WTC11 (cell line): ENCODE results near the gene VAV2. TPM values are rescaled to one million over a fixed set of nuclear protein-coding genes. Genes with fewer than 3 reads are reported as not detected.

ENCODE experiments used
- ATAC-seq: fragments of 200-7000 bp; cut with Tn5 transposase; 2 replicates; pipeline ENCODE4 v1.10.0; 2021; ENCODE audit warnings: mild to moderate bottlenecking, moderate library complexity
- CTCF ChIA-PET: fragments of 300-600 bp; sonication (Branson Sonifier 250); formaldehyde crosslinking; loops from one replicate; lab custom pipeline; 2021; ENCODE audit warnings: antibody characterized with exemption; lab: Charles Lee
- POLR2A ChIA-PET: fragments of 350-600 bp; sonication (Branson Sonifier 250); formaldehyde crosslinking; loops from one replicate; lab custom pipeline; 2021; ENCODE audit warnings: antibody characterized with exemption; lab: Charles Lee
- DNase-seq: peaks from one replicate; pipeline ENCODE4 v3.0.0; 2021; ENCODE audit warnings: low spot score
- H3K27ac Mint-ChIP-seq: 2 replicates; pipeline ENCODE4 v1.8.0; 2021; ENCODE audit warnings: mixed read lengths
- H3K27me3 Mint-ChIP-seq: 2 replicates; pipeline ENCODE4 v1.8.0; 2021; ENCODE audit warnings: low read depth, mild to moderate bottlenecking, moderate library complexity, mixed read lengths
- H3K36me3 Mint-ChIP-seq: 2 replicates; pipeline ENCODE4 v1.8.0; 2021; ENCODE audit warnings: mixed read lengths
- H3K4me1 Mint-ChIP-seq: 2 replicates; pipeline ENCODE4 v1.8.0; 2022; ENCODE audit warnings: mixed read lengths
- H3K4me3 Mint-ChIP-seq: 2 replicates; pipeline ENCODE4 v1.8.0; 2021; ENCODE audit warnings: mild to moderate bottlenecking, moderate library complexity, mixed read lengths
- H3K9me3 Mint-ChIP-seq: 2 replicates; pipeline ENCODE4 v1.8.0; 2021; ENCODE audit warnings: mixed read lengths
- AR ChIP-seq: fragments of 250-450 bp; sonication (Bioruptor Pico); IDR thresholded peaks from 2 replicates; pipeline ENCODE4 v1.9.0; 2021; ENCODE audit warnings: mild to moderate bottlenecking
- ATF1 ChIP-seq: sonication (generic); formaldehyde crosslinking; IDR thresholded peaks from 2 replicates; pipeline ENCODE4 v1.8.1; 2023; ENCODE audit warnings: mild to moderate bottlenecking, moderate library complexity, missing genetic modification reagents
- ATF3 ChIP-seq: sonication (generic); formaldehyde crosslinking; conservative IDR thresholded peaks from 2 replicates; pipeline ENCODE4 v1.8.1; 2022; ENCODE audit warnings: mild to moderate bottlenecking, missing genetic modification reagents
- CREM ChIP-seq: sonication (generic); formaldehyde crosslinking; IDR thresholded peaks from 2 replicates; pipeline ENCODE4 v1.8.1; 2022; ENCODE audit warnings: mild to moderate bottlenecking, missing genetic modification reagents, moderate library complexity
- E2F1 ChIP-seq: sonication (generic); formaldehyde crosslinking; IDR thresholded peaks from 2 replicates; pipeline ENCODE4 v1.8.0; 2022; ENCODE audit warnings: mild to moderate bottlenecking, missing genetic modification reagents
- E2F5 ChIP-seq: sonication (generic); formaldehyde crosslinking; IDR thresholded peaks from 2 replicates; pipeline ENCODE4 v1.8.1; 2022; ENCODE audit warnings: mild to moderate bottlenecking, moderate library complexity, missing genetic modification reagents
- GABPB1 ChIP-seq: sonication (generic); formaldehyde crosslinking; IDR thresholded peaks from 2 replicates; pipeline ENCODE4 v1.8.1; 2023; ENCODE audit warnings: mild to moderate bottlenecking, missing genetic modification reagents
- GTF2I ChIP-seq: fragments of 250-450 bp; sonication (Bioruptor Pico); conservative IDR thresholded peaks from 2 replicates; pipeline ENCODE4 v1.4.0; 2021; ENCODE audit warnings: mild to moderate bottlenecking
- HMGA2 ChIP-seq: fragments of 250-450 bp; sonication (Bioruptor Pico); IDR thresholded peaks from 2 replicates; pipeline ENCODE4 v1.4.0; 2021; ENCODE audit warnings: mild to moderate bottlenecking, moderate library complexity
- MXD4 ChIP-seq: fragments of 250-450 bp; sonication (Bioruptor Pico); IDR thresholded peaks from 2 replicates; pipeline ENCODE4 v1.8.0; 2021; ENCODE audit warnings: mild to moderate bottlenecking, moderate library complexity, borderline replicate concordance
- NR1H2 ChIP-seq: sonication (generic); formaldehyde crosslinking; IDR thresholded peaks from 2 replicates; pipeline ENCODE4 v1.9.0; 2021; ENCODE audit warnings: mild to moderate bottlenecking, moderate library complexity, missing genetic modification reagents
- PRRX2 ChIP-seq: fragments of 250-450 bp; sonication (Bioruptor Pico); IDR thresholded peaks from 2 replicates; pipeline ENCODE4 v1.8.0; 2021; ENCODE audit warnings: mild to moderate bottlenecking
- RELA ChIP-seq: sonication (generic); formaldehyde crosslinking; IDR thresholded peaks from 2 replicates; pipeline ENCODE4 v1.8.1; 2022; ENCODE audit warnings: missing genetic modification reagents, mild to moderate bottlenecking, borderline replicate concordance
- SMAD3 ChIP-seq: sonication (generic); formaldehyde crosslinking; IDR thresholded peaks from 2 replicates; pipeline ENCODE4 v1.8.0; 2022; ENCODE audit warnings: missing genetic modification reagents, mild to moderate bottlenecking, borderline replicate concordance
- TEAD4 ChIP-seq: sonication (generic); formaldehyde crosslinking; IDR thresholded peaks from 2 replicates; pipeline ENCODE4 v1.8.0; 2022; ENCODE audit warnings: mild to moderate bottlenecking, missing genetic modification reagents
- ZNF121 ChIP-seq: sonication (generic); formaldehyde crosslinking; IDR thresholded peaks from 2 replicates; pipeline ENCODE4 v1.8.0; 2023; ENCODE audit warnings: missing genetic modification reagents
- ZNF232 ChIP-seq: sonication (generic); formaldehyde crosslinking; IDR thresholded peaks from 2 replicates; pipeline ENCODE4 v1.8.0; 2022; ENCODE audit warnings: mild to moderate bottlenecking, missing genetic modification reagents
- ZNF317 ChIP-seq: sonication (generic); formaldehyde crosslinking; IDR thresholded peaks from 2 replicates; pipeline ENCODE4 v1.8.1; 2023; ENCODE audit warnings: low read depth, mild to moderate bottlenecking, moderate library complexity, missing genetic modification reagents, borderline replicate concordance
- ZNF423 ChIP-seq: fragments of 250-450 bp; sonication (Bioruptor Pico); IDR thresholded peaks from 2 replicates; pipeline ENCODE4 v2.1.2; 2022; ENCODE audit warnings: mild to moderate bottlenecking, moderate library complexity
- ZNF425 ChIP-seq: fragments of 250-450 bp; sonication (Bioruptor Pico); conservative IDR thresholded peaks from 2 replicates; pipeline ENCODE4 v1.9.0; 2021; ENCODE audit warnings: mild to moderate bottlenecking
- ZNF671 ChIP-seq: fragments of 250-450 bp; sonication (Bioruptor Pico); IDR thresholded peaks from 2 replicates; pipeline ENCODE4 v1.8.0; 2021; ENCODE audit warnings: mild to moderate bottlenecking
- total RNA-seq: library from RNA; stranded (reverse); gene quantifications from 3 replicates; pipeline ENCODE4 v1.2.3, GENCODE V29; 2021
- TF ChIP-seq, protein P1 (sequence below): sonication (generic); formaldehyde crosslinking; IDR thresholded peaks from 2 replicates; pipeline ENCODE4 v1.8.0; 2022; ENCODE audit warnings: mild to moderate bottlenecking, missing genetic modification reagents
- TF ChIP-seq, protein P2 (sequence below): sonication (generic); formaldehyde crosslinking; IDR thresholded peaks from 2 replicates; pipeline ENCODE4 v1.8.1; 2022; ENCODE audit warnings: low read depth, mild to moderate bottlenecking, moderate library complexity, missing genetic modification reagents, borderline replicate concordance

VAV2 gene
- total RNA-seq, 1 experiment from 2014 or later: 39.7 TPM

DNA sequence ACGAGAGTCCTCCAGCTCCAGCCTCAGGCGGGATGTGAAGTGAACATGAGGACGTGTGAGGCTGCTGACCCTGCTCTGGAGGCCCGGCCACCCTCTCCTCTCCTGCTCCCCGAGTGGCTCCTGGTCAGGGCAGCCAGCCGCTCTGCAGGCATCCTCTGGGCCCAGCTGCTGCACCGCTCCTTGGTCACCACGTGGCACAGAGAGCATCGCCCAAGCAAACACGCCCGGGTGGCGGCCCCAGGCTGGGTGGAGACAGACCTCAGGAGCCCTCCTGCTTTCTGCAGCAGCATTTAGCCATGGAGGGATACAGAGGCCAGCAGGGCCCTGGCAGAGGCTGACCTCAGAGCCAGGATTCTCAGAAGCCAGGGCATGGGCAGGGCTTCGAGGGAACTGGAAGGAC lies 184.3 kb downstream of the VAV2 start:
- Mint-ChIP-seq H3K27ac (no peak overlapping the region), H3K9me3 (no peaks in the 10 kb centered on the region), H3K27me3 (no peaks in the 10 kb centered on the region), H3K4me1 (peaks cover 2% of the 10 kb centered on the region; the same call in 1 of the 2 replicates), H3K36me3 (no peaks in the 10 kb centered on the region), H3K4me3 (no peak overlapping the region)
- ChIA-PET CTCF (no interaction called here), POLR2A (no interaction called here)
- no peak for ATAC-seq
- DNase-seq: no peak
- TF ChIP-seq TEAD4 (CRISPR knock-in tag): no peak
- no peak for TF ChIP-seq PRRX2 (CRISPR knock-in tag)
- TF ChIP-seq E2F5 (CRISPR knock-in tag): no peak
- TF ChIP-seq NR1H2 (CRISPR knock-in tag): no peak
- TF ChIP-seq GTF2I (CRISPR knock-in tag): no peak
- no peak for TF ChIP-seq ZNF232 (CRISPR knock-in tag)

GRCh38 chr9:133807037-133807436 lies 185.1 kb downstream of the VAV2 start:
- TF ChIP-seq ZNF425 (CRISPR knock-in tag) (no peak), GTF2I (CRISPR knock-in tag) (no peak), ZNF317 (CRISPR knock-in tag) (no peak), RELA (CRISPR knock-in tag) (no peak), ATF3 (CRISPR knock-in tag) (no peak), GABPB1 (CRISPR knock-in tag) (no peak), ZNF671 (CRISPR knock-in tag) (no peak), E2F1 (CRISPR knock-in tag) (no peak)
- TF ChIP-seq, protein P1, sequence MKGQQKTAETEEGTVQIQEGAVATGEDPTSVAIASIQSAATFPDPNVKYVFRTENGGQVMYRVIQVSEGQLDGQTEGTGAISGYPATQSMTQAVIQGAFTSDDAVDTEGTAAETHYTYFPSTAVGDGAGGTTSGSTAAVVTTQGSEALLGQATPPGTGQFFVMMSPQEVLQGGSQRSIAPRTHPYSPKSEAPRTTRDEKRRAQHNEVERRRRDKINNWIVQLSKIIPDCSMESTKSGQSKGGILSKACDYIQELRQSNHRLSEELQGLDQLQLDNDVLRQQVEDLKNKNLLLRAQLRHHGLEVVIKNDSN (CRISPR knock-in tag): no peak
- TF ChIP-seq, protein P2, sequence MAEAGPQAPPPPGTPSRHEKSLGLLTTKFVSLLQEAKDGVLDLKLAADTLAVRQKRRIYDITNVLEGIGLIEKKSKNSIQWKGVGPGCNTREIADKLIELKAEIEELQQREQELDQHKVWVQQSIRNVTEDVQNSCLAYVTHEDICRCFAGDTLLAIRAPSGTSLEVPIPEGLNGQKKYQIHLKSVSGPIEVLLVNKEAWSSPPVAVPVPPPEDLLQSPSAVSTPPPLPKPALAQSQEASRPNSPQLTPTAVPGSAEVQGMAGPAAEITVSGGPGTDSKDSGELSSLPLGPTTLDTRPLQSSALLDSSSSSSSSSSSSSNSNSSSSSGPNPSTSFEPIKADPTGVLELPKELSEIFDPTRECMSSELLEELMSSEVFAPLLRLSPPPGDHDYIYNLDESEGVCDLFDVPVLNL (CRISPR knock-in tag): no peak
- ATAC-seq: no peak
- Mint-ChIP-seq H3K4me3 (no peak overlapping the region), H3K27me3 (no peaks in the 10 kb centered on the region), H3K9me3 (no peaks in the 10 kb centered on the region), H3K36me3 (no peaks in the 10 kb centered on the region), H3K27ac (no peak overlapping the region), H3K4me1 (no peaks in the 10 kb centered on the region)
- DNase-seq: no peak
- ChIA-PET CTCF (interaction anchor here (0.6 kb wide), 2 partner anchors 11 to 140 kb away, joined by 4 to 6 read pairs; no protein-coding TSS in a partner anchor), POLR2A (no interaction called here)

GRCh38 chr9:133806623-133807010 lies 185.5 kb downstream of the VAV2 start:
- H3K9me3 Mint-ChIP-seq: no peaks in the 10 kb centered on the region
- ChIA-PET POLR2A (no interaction called here), CTCF (interaction anchor here (0.6 kb wide), 2 partner anchors 11 to 140 kb away, joined by 4 to 6 read pairs; no protein-coding TSS in a partner anchor)
- H3K36me3 Mint-ChIP-seq: no peaks in the 10 kb centered on the region
- no peaks in the 10 kb centered on the region for H3K27me3 Mint-ChIP-seq
- no peak for ATAC-seq
- no peaks in the 10 kb centered on the region for H3K4me1 Mint-ChIP-seq
- DNase-seq: no peak
- H3K27ac Mint-ChIP-seq: no peak overlapping the region
- H3K4me3 Mint-ChIP-seq: no peak overlapping the region
- TF ChIP-seq ZNF423 (CRISPR knock-in tag) (no peak), ATF1 (no peak), ZNF671 (CRISPR knock-in tag) (no peak), AR (CRISPR knock-in tag) (no peak), HMGA2 (CRISPR knock-in tag) (no peak), SMAD3 (CRISPR knock-in tag) (no peak), PRRX2 (CRISPR knock-in tag) (no peak), CREM (CRISPR knock-in tag) (no peak), E2F5 (CRISPR knock-in tag) (no peak), ZNF121 (CRISPR knock-in tag) (no peak), MXD4 (CRISPR knock-in tag) (no peak)
